Measurements from ENCODE around the gene C1orf159.

The C1orf159 gene

GRCh38 chr1:1120866-1121591 is 5.1 kb upstream of the C1orf159 start:
- no peak overlapping the region for H3K4me2 ChIP-seq (ENCODE audit: insufficient read depth, low read length)
- no peak for DNase-seq
- no peak for ATAC-seq (ENCODE audit: insufficient read depth, low read depth)

GRCh38 chr1:1120096-1120495 is 4.2 kb upstream of the C1orf159 start:
- peaks cover 15% of the 10 kb centered on the region for H3K4me1 ChIP-seq (ENCODE audit: insufficient read depth, low read length)
- H3K9ac ChIP-seq (ENCODE audit: low read depth, low read length) = no peak overlapping the region

More at GRCh38 chr1:1120866-1121591, 5.1 kb upstream of the C1orf159 start:
- peaks cover 14% of the 10 kb centered on the region for H3K4me1 ChIP-seq (ENCODE audit: insufficient read depth, low read length)
- peaks cover 15% of the 10 kb centered on the region for H4K20me1 ChIP-seq (ENCODE audit: insufficient read depth, low read length)
- TF ChIP-seq CTCF (IDR thresholded peaks at IDR 0.05; ENCODE audit: borderline replicate concordance, extremely low read depth, low read length, poor library complexity, severe bottlenecking) = no peak
- no peak for TF ChIP-seq EZH2 (IDR thresholded peaks at IDR 0.05; ENCODE audit: borderline replicate concordance, low read depth, low read length, severe bottlenecking)
- no peaks in the 10 kb centered on the region for H3K79me2 ChIP-seq (ENCODE audit: insufficient read depth, low read length)
- no peaks in the 10 kb centered on the region for H3K36me3 ChIP-seq (ENCODE audit: insufficient read depth, low read length)
- H3K9me3 ChIP-seq (ENCODE audit: insufficient read depth, low read length, severe bottlenecking) = no peaks in the 10 kb centered on the region
- H3K27ac ChIP-seq (ENCODE audit: low read length) = no peak overlapping the region
- no peak overlapping the region for H2AFZ ChIP-seq (ENCODE audit: low read depth, low read length)
- H3K4me3 ChIP-seq (ENCODE audit: low read depth in 1 of 2, low read length in 2 of 2) = no peak overlapping the region
- H3K27me3 ChIP-seq (ENCODE audit: insufficient read depth, low read length, poor library complexity) = no peaks in the 10 kb centered on the region
- H3K9ac ChIP-seq (ENCODE audit: low read depth, low read length) = no peak overlapping the region

GRCh38 chr1:1119272-1119890 is 3.5 kb upstream of the C1orf159 start:
- Histone ChIP-seq H3K36me3 (ENCODE audit: insufficient read depth, low read length) (no peaks in the 10 kb centered on the region), H2AFZ (ENCODE audit: low read depth, low read length) (no peak overlapping the region), H4K20me1 (ENCODE audit: insufficient read depth, low read length) (peaks cover 13% of the 10 kb centered on the region), H3K4me2 (ENCODE audit: insufficient read depth, low read length) (no peak overlapping the region), H3K27ac (ENCODE audit: low read length) (no peak overlapping the region), H3K9me3 (ENCODE audit: insufficient read depth, low read length, severe bottlenecking) (no peaks in the 10 kb centered on the region), H3K27me3 (ENCODE audit: insufficient read depth, low read length, poor library complexity) (no peaks in the 10 kb centered on the region), H3K9ac (ENCODE audit: low read depth, low read length) (no peak overlapping the region), H3K4me1 (ENCODE audit: insufficient read depth, low read length) (peaks cover 22% of the 10 kb centered on the region), H3K4me3 (ENCODE audit: low read depth in 1 of 2, low read length in 2 of 2) (no peak overlapping the region), H3K79me2 (ENCODE audit: insufficient read depth, low read length) (peaks cover 11% of the 10 kb centered on the region)
- ATAC-seq (ENCODE audit: insufficient read depth, low read depth) = no peak
- TF ChIP-seq CTCF (IDR thresholded peaks at IDR 0.05; ENCODE audit: borderline replicate concordance, extremely low read depth, low read length, poor library complexity, severe bottlenecking) (no peak), EZH2 (IDR thresholded peaks at IDR 0.05; ENCODE audit: borderline replicate concordance, low read depth, low read length, severe bottlenecking) (no peak)
- DNase-seq = no peak

More at GRCh38 chr1:1120096-1120495, 4.2 kb upstream of the C1orf159 start:
- peaks cover 4% of the 10 kb centered on the region for H3K79me2 ChIP-seq (ENCODE audit: insufficient read depth, low read length)
- no peaks in the 10 kb centered on the region for H3K36me3 ChIP-seq (ENCODE audit: insufficient read depth, low read length)
- no peak for TF ChIP-seq CTCF (IDR thresholded peaks at IDR 0.05; ENCODE audit: borderline replicate concordance, extremely low read depth, low read length, poor library complexity, severe bottlenecking)
- no peak for TF ChIP-seq EZH2 (IDR thresholded peaks at IDR 0.05; ENCODE audit: borderline replicate concordance, low read depth, low read length, severe bottlenecking)
- no peak overlapping the region for H3K27ac ChIP-seq (ENCODE audit: low read length)
- no peak overlapping the region for H3K4me2 ChIP-seq (ENCODE audit: insufficient read depth, low read length)
- ATAC-seq (ENCODE audit: insufficient read depth, low read depth) (no peak), DNase-seq (no peak)
- no peaks in the 10 kb centered on the region for H3K9me3 ChIP-seq (ENCODE audit: insufficient read depth, low read length, severe bottlenecking)
- no peak overlapping the region for H3K4me3 ChIP-seq (ENCODE audit: low read depth in 1 of 2, low read length in 2 of 2)
- H3K27me3 ChIP-seq (ENCODE audit: insufficient read depth, low read length, poor library complexity) = no peaks in the 10 kb centered on the region
- H4K20me1 ChIP-seq (ENCODE audit: insufficient read depth, low read length) = peaks cover 15% of the 10 kb centered on the region
- no peak overlapping the region for H2AFZ ChIP-seq (ENCODE audit: low read depth, low read length)

All from DND-41 (cell line).